Measurements from ENCODE around the gene PNKD. TPM values are rescaled to one million over a fixed set of nuclear protein-coding genes. Genes with fewer than 3 reads are reported as not detected.

PNKD gene
- total RNA-seq, 1 experiment from 2014 or later: 58.1 TPM

GRCh38 chr2:218332920-218333645 is 62.8 kb downstream of the PNKD start:
- H3K9me3 ChIP-seq (ENCODE audit: control insufficient read depth in 1 of 2, insufficient read depth in 1 of 2, low read depth in 1 of 2, low read length in 2 of 2): no peaks in the 10 kb centered on the region
- ChIA-PET CTCF (no interaction called here), RAD21 (ENCODE audit: low non-redundant PET in 1 of 2, low total read pairs in 2 of 2, uncharacterized antibody in 2 of 2, unreplicated experiment in 2 of 2) (no interaction called here), POLR2A (no interaction called here)
- no peak overlapping the region for H3K27ac ChIP-seq (ENCODE audit: low read depth, low read length)
- no peaks in the 10 kb centered on the region for H3K27me3 ChIP-seq (ENCODE audit: insufficient read depth, low read length)
- no peaks in the 10 kb centered on the region for H4K20me1 ChIP-seq (ENCODE audit: insufficient read depth)
- ATAC-seq (no peak), DNase-seq (ENCODE audit: low read depth, low spot score) (no peak)
- H2AFZ ChIP-seq (ENCODE audit: low read depth, low read length, poor library complexity, severe bottlenecking): no peak overlapping the region
- no TSS peak for BruUV-seq (replicated peaks)
- no peaks in the 10 kb centered on the region for H3K36me3 ChIP-seq (ENCODE audit: control insufficient read depth in 1 of 2, insufficient read depth in 2 of 2, low read length in 2 of 2)
- H3K79me2 ChIP-seq (ENCODE audit: insufficient read depth, low read length): no peaks in the 10 kb centered on the region
- no peaks in the 10 kb centered on the region for H3K9me2 ChIP-seq (ENCODE audit: insufficient read depth)
- intact Hi-C loops (cut with micrococcal nuclease): no loop called here
- no peak overlapping the region for H3K4me2 ChIP-seq (ENCODE audit: low read length)
- peaks cover 7% of the 10 kb centered on the region in 2 experiments; a peak in 2 of 4 replicates for H3K4me1 ChIP-seq (ENCODE audit: control insufficient read depth in 1 of 2, insufficient read depth in 2 of 2, low read length in 2 of 2)
- H3K9ac ChIP-seq (ENCODE audit: low read length): no peak overlapping the region
- TF ChIP-seq EZH2phosphoT487 (IDR thresholded peaks at IDR 0.05; ENCODE audit: borderline replicate concordance): no peak
- TF ChIP-seq ELF1 (IDR thresholded peaks at IDR 0.05; ENCODE audit: borderline replicate concordance, low read depth): no peak
- TF ChIP-seq POLR2A (IDR thresholded peaks at IDR 0.05; ENCODE audit: borderline replicate concordance, extremely low read depth, insufficient read depth, insufficient read length): no peak
- TF ChIP-seq CEBPB (IDR thresholded peaks at IDR 0.05; ENCODE audit: low read depth): no peak
- TF ChIP-seq, protein P1, sequence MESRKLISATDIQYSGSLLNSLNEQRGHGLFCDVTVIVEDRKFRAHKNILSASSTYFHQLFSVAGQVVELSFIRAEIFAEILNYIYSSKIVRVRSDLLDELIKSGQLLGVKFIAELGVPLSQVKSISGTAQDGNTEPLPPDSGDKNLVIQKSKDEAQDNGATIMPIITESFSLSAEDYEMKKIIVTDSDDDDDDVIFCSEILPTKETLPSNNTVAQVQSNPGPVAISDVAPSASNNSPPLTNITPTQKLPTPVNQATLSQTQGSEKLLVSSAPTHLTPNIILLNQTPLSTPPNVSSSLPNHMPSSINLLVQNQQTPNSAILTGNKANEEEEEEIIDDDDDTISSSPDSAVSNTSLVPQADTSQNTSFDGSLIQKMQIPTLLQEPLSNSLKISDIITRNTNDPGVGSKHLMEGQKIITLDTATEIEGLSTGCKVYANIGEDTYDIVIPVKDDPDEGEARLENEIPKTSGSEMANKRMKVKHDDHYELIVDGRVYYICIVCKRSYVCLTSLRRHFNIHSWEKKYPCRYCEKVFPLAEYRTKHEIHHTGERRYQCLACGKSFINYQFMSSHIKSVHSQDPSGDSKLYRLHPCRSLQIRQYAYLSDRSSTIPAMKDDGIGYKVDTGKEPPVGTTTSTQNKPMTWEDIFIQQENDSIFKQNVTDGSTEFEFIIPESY (IDR thresholded peaks at IDR 0.05; ENCODE audit: extremely low read depth, insufficient replicate concordance, low read length): no peak
- TF ChIP-seq POLR2AphosphoS5 (IDR thresholded peaks at IDR 0.05; ENCODE audit: low read depth, low read length): no peak
- no peak overlapping the region for H3K4me3 ChIP-seq (replicated peaks in 1 of 2; ENCODE audit: low read depth in 1 of 2, low read length in 2 of 2)

GRCh38 chr2:218334531-218334930 is 64.2 kb downstream of the PNKD start:
- BruUV-seq (replicated peaks): no TSS peak
- Histone ChIP-seq H4K20me1 (ENCODE audit: insufficient read depth) (no peaks in the 10 kb centered on the region), H3K79me2 (ENCODE audit: insufficient read depth, low read length) (no peaks in the 10 kb centered on the region), H3K4me3 (replicated peaks in 1 of 2; ENCODE audit: low read depth in 1 of 2, low read length in 2 of 2) (no peak overlapping the region), H3K9ac (ENCODE audit: low read length) (no peak overlapping the region), H3K4me1 (ENCODE audit: control insufficient read depth in 1 of 2, insufficient read depth in 2 of 2, low read length in 2 of 2) (peaks cover 7% of the 10 kb centered on the region in 2 experiments; a peak in 2 of 4 replicates), H3K9me2 (ENCODE audit: insufficient read depth) (no peaks in the 10 kb centered on the region), H2AFZ (ENCODE audit: low read depth, low read length, poor library complexity, severe bottlenecking) (no peak overlapping the region), H3K36me3 (ENCODE audit: control insufficient read depth in 1 of 2, insufficient read depth in 2 of 2, low read length in 2 of 2) (no peaks in the 10 kb centered on the region), H3K27me3 (ENCODE audit: insufficient read depth, low read length) (no peaks in the 10 kb centered on the region), H3K9me3 (ENCODE audit: control insufficient read depth in 1 of 2, insufficient read depth in 1 of 2, low read depth in 1 of 2, low read length in 2 of 2) (no peaks in the 10 kb centered on the region), H3K27ac (ENCODE audit: low read depth, low read length) (no peak overlapping the region), H3K4me2 (ENCODE audit: low read length) (no peak overlapping the region)
- RAD21 ChIA-PET (ENCODE audit: low non-redundant PET in 1 of 2, low total read pairs in 2 of 2, uncharacterized antibody in 2 of 2, unreplicated experiment in 2 of 2): no interaction called here
- no peak for DNase-seq (ENCODE audit: low read depth, low spot score)
- ATAC-seq: no peak
- intact Hi-C loops (cut with micrococcal nuclease): no loop called here
- CTCF ChIA-PET: no interaction called here
- POLR2A ChIA-PET: no interaction called here
- TF ChIP-seq ELF1 (IDR thresholded peaks at IDR 0.05; ENCODE audit: borderline replicate concordance, low read depth) (no peak), ZFX (IDR thresholded peaks at IDR 0.05) (no peak), POLR2A (IDR thresholded peaks at IDR 0.05; ENCODE audit: borderline replicate concordance, extremely low read depth, insufficient read depth, insufficient read length) (no peak), JUND (IDR thresholded peaks at IDR 0.05) (no peak), ZNF274 (IDR thresholded peaks at IDR 0.05; ENCODE audit: low read depth, low read length) (no peak), SP1 (IDR thresholded peaks at IDR 0.05; ENCODE audit: low read depth) (no peak), SIN3A (IDR thresholded peaks at IDR 0.05; ENCODE audit: low read depth) (no peak), RAD21 (IDR thresholded peaks at IDR 0.05; ENCODE audit: low read depth) (no peak), YY1 (IDR thresholded peaks at IDR 0.05; ENCODE audit: extremely low read depth, insufficient replicate concordance, low read depth, low read length) (no peak), EZH2phosphoT487 (IDR thresholded peaks at IDR 0.05; ENCODE audit: borderline replicate concordance) (no peak), EGR1 (IDR thresholded peaks at IDR 0.05; ENCODE audit: low read depth) (no peak), FOSL1 (IDR thresholded peaks at IDR 0.05; ENCODE audit: low read depth) (no peak), SRF (IDR thresholded peaks at IDR 0.05; ENCODE audit: low read depth) (no peak)
- TF ChIP-seq, protein P2, sequence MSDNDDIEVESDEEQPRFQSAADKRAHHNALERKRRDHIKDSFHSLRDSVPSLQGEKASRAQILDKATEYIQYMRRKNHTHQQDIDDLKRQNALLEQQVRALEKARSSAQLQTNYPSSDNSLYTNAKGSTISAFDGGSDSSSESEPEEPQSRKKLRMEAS (IDR thresholded peaks at IDR 0.05): no peak
